K562 (cell line): ENCODE results near the gene SIX3. TPM values are rescaled to one million over a fixed set of nuclear protein-coding genes. Genes with fewer than 3 reads are reported as not detected.

Experiments used
- ATAC-seq: fragments of 200-7000 bp; cut with Tn5 transposase; 3 replicates; pipeline ENCODE4 v1.9.1; 2020; ENCODE audit warnings: moderate library complexity
- BruUV-seq: library from RNA; stranded (reverse); fragments of 400-500 nt; replicated peaks from 2 replicates; lab custom pipeline; 2021; lab: Mats Ljungman, UMichigan
- CTCF ChIA-PET: fragments of 300-600 bp; formaldehyde crosslinking; extraction: SDS; loops from one replicate; lab custom pipeline; 2021; ENCODE audit warnings: low intra/inter-chr PET ratio; lab: Yijun Ruan, JAX
- POLR2A ChIA-PET: fragments of 300-600, 350-650 bp; sonication (Branson Sonifier 250); formaldehyde crosslinking; extraction: SDS; loops from one replicate; lab custom pipeline; 2021; ENCODE audit warnings: antibody characterized with exemption, inconsistent platforms; lab: Yijun Ruan, JAX
- DNase-seq, 4 experiments: peaks; one replicate each; pipeline versions ENCODE4 v3.0.0 to v3.0.0-alpha.2; 2011 to 2018; ENCODE audit warnings: low spot score in 3 of 4, mixed read lengths in 3 of 4; ENCODE audit errors: extremely low read depth in 1 of 4
- FAIRE-seq: peaks from 2 replicates; lab custom pipeline; 2011; peaks lifted over from hg19 to GRCh38; lab: Jason Lieb, UNC
- H2AFZ ChIP-seq: 2 replicates; pipeline ENCODE4 v1.6.0; 2011; ENCODE audit warnings: low read depth, low read length, control low read depth, inconsistent platforms
- H3K27ac ChIP-seq: fragments of 200-600 bp; 3 replicates; pipeline ENCODE4 v1.8.0; 2011; ENCODE audit warnings: low read depth, mild to moderate bottlenecking, control low read depth, inconsistent platforms, low read length, moderate library complexity, mixed read lengths; ENCODE audit errors: extremely low read depth
- H3K27me3 ChIP-seq, 2 experiments: fragments of 300-600 bp in 1 of 2; 2 replicates in 1 of 2; 3 replicates in 1 of 2; pipeline versions ENCODE4 v1.6.0 to v1.8.0; 2011; ENCODE audit warnings: inconsistent platforms in 2 of 2, low read length in 2 of 2, mild to moderate bottlenecking in 1 of 2, mixed read lengths in 1 of 2, moderate library complexity in 1 of 2; ENCODE audit not compliant: control insufficient read depth in 2 of 2, insufficient read depth in 2 of 2
- H3K36me3 ChIP-seq: fragments of 300-600 bp; 3 replicates; pipeline ENCODE4 v1.8.0; 2011; ENCODE audit warnings: mild to moderate bottlenecking, low read length, inconsistent platforms; ENCODE audit not compliant: control insufficient read depth, insufficient read depth
- H3K4me1 ChIP-seq, 2 experiments: fragments of 200-600 bp in 1 of 2; replicated peaks in 1 of 2; 2 replicates in 1 of 2; 3 replicates in 1 of 2; pipeline versions ENCODE4 v1.5.1 to v1.8.0; 2011; ENCODE audit warnings: inconsistent platforms in 2 of 2, low read length in 2 of 2, mild to moderate bottlenecking in 1 of 2, mixed read lengths in 1 of 2, moderate library complexity in 1 of 2; ENCODE audit not compliant: control insufficient read depth in 2 of 2, insufficient read depth in 2 of 2
- H3K4me2 ChIP-seq: 2 replicates; pipeline ENCODE4 v1.6.1; 2011; ENCODE audit warnings: low read length, control low read depth, inconsistent platforms, mixed read lengths; ENCODE audit not compliant: insufficient read depth
- H3K4me3 ChIP-seq: fragments of 200-600 bp; sonication (generic), shearing (Covaris generic); 2 replicates; pipeline ENCODE4 v1.5.1; 2016; ENCODE audit warnings: control low read depth, inconsistent platforms
- H3K79me2 ChIP-seq: fragments of 200-600 bp; 3 replicates; pipeline ENCODE4 v1.8.0; 2011; ENCODE audit warnings: low read length, inconsistent platforms; ENCODE audit not compliant: control insufficient read depth, insufficient read depth
- H3K9ac ChIP-seq, 2 experiments: 2 replicates each; pipeline versions ENCODE4 v1.6.0 to v1.6.1; 2011; ENCODE audit warnings: low read depth in 2 of 2, low read length in 2 of 2, control low read depth in 1 of 2, inconsistent platforms in 1 of 2, mild to moderate bottlenecking in 1 of 2, mixed read lengths in 1 of 2; ENCODE audit not compliant: insufficient read depth in 1 of 2
- H3K9me1 ChIP-seq: one replicate; pipeline ENCODE4 v1.6.0; 2011; ENCODE audit warnings: inconsistent platforms, mild to moderate bottlenecking, low read length, moderate library complexity; ENCODE audit not compliant: control insufficient read depth, insufficient read depth
- H3K9me3 ChIP-seq: replicated peaks from 2 replicates; pipeline ENCODE4 v1.5.1; 2011; ENCODE audit warnings: low read depth, low read length, inconsistent platforms; ENCODE audit not compliant: control insufficient read depth, insufficient read depth
- H4K20me1 ChIP-seq: replicated peaks from 2 replicates; pipeline ENCODE4 v1.6.1; 2011; ENCODE audit warnings: low read length, inconsistent platforms, mixed read lengths; ENCODE audit not compliant: control insufficient read depth, insufficient read depth
- HMG20A ChIP-seq: fragments of 450-650 bp; formaldehyde crosslinking; conservative IDR thresholded peaks from 2 replicates; pipeline ENCODE4 v1.4.0; 2020; ENCODE audit warnings: mild to moderate bottlenecking, mixed read lengths
- NR1H2 ChIP-seq: sonication (generic); formaldehyde crosslinking; IDR thresholded peaks from 2 replicates; pipeline ENCODE4 v1.4.0; 2020; ENCODE audit warnings: mild to moderate bottlenecking, missing genetic modification reagents
- PHF20 ChIP-seq: fragments of 450-650 bp; IDR thresholded peaks from 2 replicates; pipeline ENCODE4 v1.6.1; 2018; ENCODE audit not compliant: partially characterized antibody
- SAFB ChIP-seq: fragments of 200-400 bp; formaldehyde crosslinking; IDR thresholded peaks from 2 replicates; pipeline ENCODE4 v1.6.1; 2017; ENCODE audit warnings: low read depth, low read length, borderline replicate concordance
- ZC3H8 ChIP-seq: fragments of 450-650 bp; IDR thresholded peaks from 2 replicates; pipeline ENCODE4 v1.6.1; 2017
- WGBS: fragments of 100-300 bp; shearing (Covaris generic); methylation state at CpG from one replicate; pipeline ENCODE4 v1.1.6; 2016; ENCODE audit warnings: low coverage, mixed read lengths; ENCODE audit not compliant: insufficient coverage; ENCODE audit errors: missing lambda C conversion rate; 5-methylcytosine and 5-hydroxymethylcytosine counted together
- in situ Hi-C: fragments of 300-500 bp; cut with MboI; formaldehyde crosslinking; loops from 4 replicates; pipeline ENCODE4 v1.15.0; 2018; ENCODE audit warnings: inconsistent platforms, mixed read lengths
- intact Hi-C: fragments of 100-400 bp; cut with micrococcal nuclease; formaldehyde crosslinking; loops from 2 replicates; pipeline ENCODE4 v1.14.2; 2022
- polyA plus RNA-seq, 8 experiments: library from polyadenylated mRNA; depleted of rRNA in 4 of 8; stranded (reverse) in 5 of 8; unstranded in 3 of 8; fragments of >200 nt; fragmentation: Nextera tagmentation in 2 of 8; fragmentation: Illumina TruSeq in 1 of 8; extraction: Ambion mirVana in 2 of 8; extraction: Trizol in 1 of 8; gene quantifications; 2 replicates each; pipeline versions ENCODE4 v1.2.1 to v1.2.3, GENCODE V29; 2011 to 2014; ENCODE audit warnings: inconsistent platforms in 1 of 8, missing spikeins in 1 of 8
- total RNA-seq, 7 experiments: library from RNA; depleted of rRNA in 6 of 7; stranded (reverse); fragments of >200 nt in 6 of 7; fragmentation: Illumina TruSeq in 2 of 7; extraction: Trizol in 2 of 7; gene quantifications; 2 replicates each; pipeline versions ENCODE4 v1.2.1 to v1.2.3, GENCODE V29; 2011 to 2021; ENCODE audit warnings: low replicate concordance in 1 of 7
- TF ChIP-seq, protein P1 (sequence below): fragments of 450-650 bp; IDR thresholded peaks from 2 replicates; pipeline ENCODE4 v1.6.1; 2017; ENCODE audit warnings: antibody characterized with exemption
- TF ChIP-seq, protein P2 (sequence below): sonication (generic); formaldehyde crosslinking; IDR thresholded peaks from 2 replicates; pipeline ENCODE4 v1.8.0; 2022; ENCODE audit warnings: mild to moderate bottlenecking, missing genetic modification reagents

The SIX3 gene
- total and polyA plus RNA-seq, 9 of the 15 experiments (the other 6 are each of a cell fraction or from before 2014, with no cell fraction given) = not detected

DNA sequence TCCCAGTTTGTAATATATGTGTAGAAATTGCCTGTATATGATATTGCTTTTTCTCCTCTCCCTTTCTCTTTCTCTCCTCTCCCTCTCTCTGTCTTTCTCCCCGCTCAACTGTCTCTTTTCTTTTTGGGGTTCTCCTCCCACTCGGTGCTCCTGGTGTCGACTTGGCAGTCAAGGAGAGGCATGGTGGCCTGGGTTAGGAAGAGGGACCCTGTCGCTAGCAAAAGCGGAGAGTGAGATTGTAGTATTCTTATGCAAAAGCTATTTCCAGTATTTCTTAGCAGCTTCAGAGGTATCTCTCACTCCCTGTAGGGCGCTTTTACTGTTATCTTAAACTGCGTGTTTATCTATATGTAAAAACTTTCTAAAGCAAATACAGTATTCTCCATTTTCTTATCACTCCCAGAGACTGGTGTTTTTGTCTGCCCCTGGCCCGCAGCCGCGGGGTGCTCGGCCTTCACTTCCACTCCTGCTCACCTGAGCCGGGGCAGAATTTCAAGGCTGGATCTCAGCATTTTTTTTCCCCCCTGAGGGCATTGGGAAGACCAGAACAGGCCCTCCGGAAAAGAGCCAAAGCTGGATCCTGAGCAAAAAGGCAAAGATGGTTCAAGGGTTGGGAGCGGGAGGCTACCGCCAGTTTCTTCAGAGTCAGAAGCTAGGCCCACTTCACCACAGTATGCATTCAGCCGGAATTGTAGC is 4.3 kb downstream of the SIX3 start:
- ATAC-seq (no peak), FAIRE-seq (no peak), DNase-seq (no peak)
- Histone ChIP-seq H3K4me3 (no peak overlapping the region), H3K4me1 (peaks cover 0 to 15% of the 10 kb centered on the region in 2 experiments; a peak in 3 of 5 replicates), H3K36me3 (no peaks in the 10 kb centered on the region), H3K27me3 (peaks cover 39 to 90% of the 10 kb centered on the region in 2 experiments; a peak in 4 of 5 replicates), H3K27ac (no peak overlapping the region), H3K9ac (no peak overlapping the region), H2AFZ (no peak overlapping the region), H3K4me2 (no peak overlapping the region), H3K9me1 (no peaks in the 10 kb centered on the region), H4K20me1 (no peaks in the 10 kb centered on the region; the same call in 1 of the 2 replicates), H3K79me2 (no peaks in the 10 kb centered on the region)
- in situ Hi-C loops = loop anchor here (10.0 kb wide), 1 partner anchor 461 kb away; no protein-coding TSS in a partner anchor
- BruUV-seq = no TSS peak
- ChIA-PET POLR2A (interaction anchor here (0.8 kb wide), 1 partner anchor 673 kb away, joined by 3 read pairs; no protein-coding TSS in a partner anchor), CTCF (no interaction called here)
- intact Hi-C loops = no loop called here
- WGBS = 2% methylated on average over 14 of the region's 16 CpGs
- TF ChIP-seq NR1H2 = no peak
- TF ChIP-seq, all 486 proteins: peak for 0
- H3K9me3 ChIP-seq = no peaks in the 10 kb centered on the region

DNA sequence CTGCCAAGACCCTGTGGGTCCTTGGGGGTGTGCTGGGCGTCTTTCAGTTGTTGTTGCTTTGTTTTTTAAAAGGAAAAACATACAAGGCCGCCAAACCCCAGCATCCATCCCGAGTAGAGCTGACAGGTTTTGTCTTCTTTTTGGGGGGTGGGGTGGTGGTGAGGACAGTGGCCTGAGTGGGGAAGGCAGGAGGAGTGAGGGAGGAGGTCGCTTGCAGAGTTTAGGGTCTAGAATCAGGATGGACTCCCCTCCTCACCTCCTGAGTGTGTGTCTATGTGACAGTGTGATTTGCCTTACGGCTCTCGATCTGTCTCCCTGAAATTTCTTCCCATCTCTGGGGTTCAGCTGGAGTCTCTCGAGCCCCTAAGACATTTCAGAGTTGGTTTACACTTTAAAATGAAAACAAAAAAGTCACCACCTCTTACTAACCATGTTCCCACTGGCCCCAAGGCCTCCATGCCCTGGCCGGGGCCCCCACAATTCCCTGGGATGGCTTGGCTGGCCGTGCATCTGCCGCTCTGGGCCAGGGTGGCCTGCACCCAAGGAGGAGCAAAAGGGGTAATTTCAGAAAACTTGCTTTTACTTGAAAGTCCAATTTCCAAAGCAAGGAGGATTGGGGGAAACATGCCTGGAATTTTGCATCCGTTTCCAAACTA is 5.0 kb downstream of the SIX3 start:
- no TSS peak for BruUV-seq
- H3K4me3 ChIP-seq = no peak overlapping the region
- no peak overlapping the region for H3K27ac ChIP-seq
- H3K4me2 ChIP-seq = no peak overlapping the region
- ChIA-PET CTCF (no interaction called here), POLR2A (interaction anchor here (0.8 kb wide), 1 partner anchor 673 kb away, joined by 3 read pairs; no protein-coding TSS in a partner anchor)
- H2AFZ ChIP-seq = no peak overlapping the region
- no peak overlapping the region for H3K9ac ChIP-seq
- no peaks in the 10 kb centered on the region for H3K36me3 ChIP-seq
- H3K9me1 ChIP-seq = no peaks in the 10 kb centered on the region
- H3K9me3 ChIP-seq = no peaks in the 10 kb centered on the region
- FAIRE-seq (no peak), DNase-seq (no peak), ATAC-seq (no peak)
- no peaks in the 10 kb centered on the region for H3K79me2 ChIP-seq
- peaks cover 41 to 89% of the 10 kb centered on the region in 2 experiments; a peak in 4 of 5 replicates for H3K27me3 ChIP-seq
- no peaks in the 10 kb centered on the region; the same call in none of the 2 replicates for H4K20me1 ChIP-seq
- peaks cover 0 to 15% of the 10 kb centered on the region in 2 experiments; a peak in 3 of 5 replicates for H3K4me1 ChIP-seq
- in situ Hi-C loops = loop anchor here (10.0 kb wide), 1 partner anchor 462 kb away; no protein-coding TSS in a partner anchor
- 0% methylated on average over 11 of the region's 11 CpGs for WGBS
- intact Hi-C loops = no loop called here
- TF ChIP-seq, protein P1, sequence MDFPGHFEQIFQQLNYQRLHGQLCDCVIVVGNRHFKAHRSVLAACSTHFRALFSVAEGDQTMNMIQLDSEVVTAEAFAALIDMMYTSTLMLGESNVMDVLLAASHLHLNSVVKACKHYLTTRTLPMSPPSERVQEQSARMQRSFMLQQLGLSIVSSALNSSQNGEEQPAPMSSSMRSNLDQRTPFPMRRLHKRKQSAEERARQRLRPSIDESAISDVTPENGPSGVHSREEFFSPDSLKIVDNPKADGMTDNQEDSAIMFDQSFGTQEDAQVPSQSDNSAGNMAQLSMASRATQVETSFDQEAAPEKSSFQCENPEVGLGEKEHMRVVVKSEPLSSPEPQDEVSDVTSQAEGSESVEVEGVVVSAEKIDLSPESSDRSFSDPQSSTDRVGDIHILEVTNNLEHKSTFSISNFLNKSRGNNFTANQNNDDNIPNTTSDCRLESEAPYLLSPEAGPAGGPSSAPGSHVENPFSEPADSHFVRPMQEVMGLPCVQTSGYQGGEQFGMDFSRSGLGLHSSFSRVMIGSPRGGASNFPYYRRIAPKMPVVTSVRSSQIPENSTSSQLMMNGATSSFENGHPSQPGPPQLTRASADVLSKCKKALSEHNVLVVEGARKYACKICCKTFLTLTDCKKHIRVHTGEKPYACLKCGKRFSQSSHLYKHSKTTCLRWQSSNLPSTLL = no peak
- no peak for TF ChIP-seq HMG20A
- TF ChIP-seq, protein P2, sequence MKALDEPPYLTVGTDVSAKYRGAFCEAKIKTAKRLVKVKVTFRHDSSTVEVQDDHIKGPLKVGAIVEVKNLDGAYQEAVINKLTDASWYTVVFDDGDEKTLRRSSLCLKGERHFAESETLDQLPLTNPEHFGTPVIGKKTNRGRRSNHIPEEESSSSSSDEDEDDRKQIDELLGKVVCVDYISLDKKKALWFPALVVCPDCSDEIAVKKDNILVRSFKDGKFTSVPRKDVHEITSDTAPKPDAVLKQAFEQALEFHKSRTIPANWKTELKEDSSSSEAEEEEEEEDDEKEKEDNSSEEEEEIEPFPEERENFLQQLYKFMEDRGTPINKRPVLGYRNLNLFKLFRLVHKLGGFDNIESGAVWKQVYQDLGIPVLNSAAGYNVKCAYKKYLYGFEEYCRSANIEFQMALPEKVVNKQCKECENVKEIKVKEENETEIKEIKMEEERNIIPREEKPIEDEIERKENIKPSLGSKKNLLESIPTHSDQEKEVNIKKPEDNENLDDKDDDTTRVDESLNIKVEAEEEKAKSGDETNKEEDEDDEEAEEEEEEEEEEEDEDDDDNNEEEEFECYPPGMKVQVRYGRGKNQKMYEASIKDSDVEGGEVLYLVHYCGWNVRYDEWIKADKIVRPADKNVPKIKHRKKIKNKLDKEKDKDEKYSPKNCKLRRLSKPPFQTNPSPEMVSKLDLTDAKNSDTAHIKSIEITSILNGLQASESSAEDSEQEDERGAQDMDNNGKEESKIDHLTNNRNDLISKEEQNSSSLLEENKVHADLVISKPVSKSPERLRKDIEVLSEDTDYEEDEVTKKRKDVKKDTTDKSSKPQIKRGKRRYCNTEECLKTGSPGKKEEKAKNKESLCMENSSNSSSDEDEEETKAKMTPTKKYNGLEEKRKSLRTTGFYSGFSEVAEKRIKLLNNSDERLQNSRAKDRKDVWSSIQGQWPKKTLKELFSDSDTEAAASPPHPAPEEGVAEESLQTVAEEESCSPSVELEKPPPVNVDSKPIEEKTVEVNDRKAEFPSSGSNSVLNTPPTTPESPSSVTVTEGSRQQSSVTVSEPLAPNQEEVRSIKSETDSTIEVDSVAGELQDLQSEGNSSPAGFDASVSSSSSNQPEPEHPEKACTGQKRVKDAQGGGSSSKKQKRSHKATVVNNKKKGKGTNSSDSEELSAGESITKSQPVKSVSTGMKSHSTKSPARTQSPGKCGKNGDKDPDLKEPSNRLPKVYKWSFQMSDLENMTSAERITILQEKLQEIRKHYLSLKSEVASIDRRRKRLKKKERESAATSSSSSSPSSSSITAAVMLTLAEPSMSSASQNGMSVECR (CRISPR knock-in tag) = no peak
- no peak for TF ChIP-seq PHF20
- no peak for TF ChIP-seq SAFB
- TF ChIP-seq ZC3H8 = no peak
